ENCODE data around the gene ANKRD29. TPM values are rescaled to one million over a fixed set of nuclear protein-coding genes. Genes with fewer than 3 reads are reported as not detected.

ANKRD29 gene
- total and polyA plus RNA-seq, 2 donors (not counting 3 experiments of a cell fraction or from before 2014, with no cell fraction given) = 0.03 to 2.6 TPM

DNA sequence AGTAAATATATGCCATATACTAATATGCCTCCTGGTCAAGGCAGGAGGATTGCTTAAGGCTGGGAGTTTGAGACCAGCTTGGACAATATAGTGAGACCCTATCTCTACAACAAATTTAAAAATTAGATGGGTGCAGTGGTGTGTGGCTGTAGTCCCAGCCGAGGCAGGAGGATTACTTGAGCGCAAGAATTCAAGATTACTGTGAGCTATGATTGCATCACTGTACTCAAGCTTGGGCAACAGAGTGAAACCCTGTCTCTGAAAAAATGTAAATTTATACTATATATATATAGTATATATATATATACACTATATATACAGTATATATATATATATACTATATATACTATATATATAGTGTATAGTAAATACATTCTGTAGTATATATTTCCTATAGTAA is 46.5 kb downstream of the ANKRD29 start:
- CTCF ChIA-PET = interaction anchor here (2.8 kb wide), 1 partner anchor 86 kb away, joined by 18 read pairs; no protein-coding TSS in a partner anchor
- Histone ChIP-seq H3K9ac (replicated peaks; ENCODE audit: extremely low read depth, insufficient read depth, low read length) (no peak overlapping the region), H3K79me2 (ENCODE audit: control insufficient read depth, insufficient read depth, low read length) (no peaks in the 10 kb centered on the region), H2AFZ (ENCODE audit: low read depth, low read length) (no peak overlapping the region), H3K4me1 (ENCODE audit: control insufficient read depth, extremely low read depth, insufficient read depth, low read length) (peaks cover 6% of the 10 kb centered on the region), H3K27ac (ENCODE audit: insufficient read depth, low read depth, low read length) (no peak overlapping the region), H3K9me3 (replicated peaks; ENCODE audit: control insufficient read depth, insufficient read depth, low read length) (no peaks in the 10 kb centered on the region), H3K4me2 (ENCODE audit: insufficient read depth, low read length) (no peak overlapping the region), H3K27me3 (ENCODE audit: control insufficient read depth in 2 of 2, insufficient read depth in 2 of 2, low read length in 2 of 2) (peaks cover 4 to 14% of the 10 kb centered on the region in 2 experiments), H3K4me3 (replicated peaks in 1 of 3; ENCODE audit: insufficient read depth in 1 of 3, low read depth in 1 of 3, low read length in 3 of 3) (no peak overlapping the region), H4K20me1 (replicated peaks; ENCODE audit: control insufficient read depth, extremely low read depth, insufficient read depth, low read length) (no peaks in the 10 kb centered on the region), H3K36me3 (ENCODE audit: control insufficient read depth in 2 of 2, extremely low read depth in 1 of 2, insufficient read depth in 2 of 2, low read length in 2 of 2) (no peaks in the 10 kb centered on the region), H3K9me1 (replicated peaks; ENCODE audit: control insufficient read depth, extremely low read depth, insufficient read depth, low read length) (no peaks in the 10 kb centered on the region)
- FAIRE-seq (no peak), DNase-seq (ENCODE audit: low read depth, low spot score) (no peak)
- intact Hi-C loops (cut with micrococcal nuclease) = no loop called here
- no TSS peak for BruUV-seq (replicated peaks)
- dilution Hi-C loops (cut with MboI; ENCODE audit: extremely low pct_ligation_motif_present, low sequenced_read_pairs) = loop anchor here (25.0 kb wide), 1 partner anchor 496 kb away; no protein-coding TSS in a partner anchor
- TF ChIP-seq EZH2 (IDR thresholded peaks at IDR 0.05; ENCODE audit: borderline replicate concordance, low read depth, low read length, severe bottlenecking) (no peak), MYC (IDR thresholded peaks at IDR 0.05; ENCODE audit: low read depth, low read length) (no peak), FOS (IDR thresholded peaks at IDR 0.05; ENCODE audit: borderline replicate concordance, insufficient read depth, low read length) (no peak), JUN (IDR thresholded peaks at IDR 0.05; ENCODE audit: borderline replicate concordance, insufficient read depth, insufficient read length, low read depth) (no peak), GATA2 (IDR thresholded peaks at IDR 0.05; ENCODE audit: insufficient read depth, insufficient read length, low read depth, low read length) (no peak), POLR2AphosphoS5 (IDR thresholded peaks at IDR 0.05; ENCODE audit: insufficient read depth, low read depth, low read length) (no peak), POLR2A (IDR thresholded peaks at IDR 0.05; ENCODE audit: low read depth, low read length) (no peak)
- TF ChIP-seq, protein P1, sequence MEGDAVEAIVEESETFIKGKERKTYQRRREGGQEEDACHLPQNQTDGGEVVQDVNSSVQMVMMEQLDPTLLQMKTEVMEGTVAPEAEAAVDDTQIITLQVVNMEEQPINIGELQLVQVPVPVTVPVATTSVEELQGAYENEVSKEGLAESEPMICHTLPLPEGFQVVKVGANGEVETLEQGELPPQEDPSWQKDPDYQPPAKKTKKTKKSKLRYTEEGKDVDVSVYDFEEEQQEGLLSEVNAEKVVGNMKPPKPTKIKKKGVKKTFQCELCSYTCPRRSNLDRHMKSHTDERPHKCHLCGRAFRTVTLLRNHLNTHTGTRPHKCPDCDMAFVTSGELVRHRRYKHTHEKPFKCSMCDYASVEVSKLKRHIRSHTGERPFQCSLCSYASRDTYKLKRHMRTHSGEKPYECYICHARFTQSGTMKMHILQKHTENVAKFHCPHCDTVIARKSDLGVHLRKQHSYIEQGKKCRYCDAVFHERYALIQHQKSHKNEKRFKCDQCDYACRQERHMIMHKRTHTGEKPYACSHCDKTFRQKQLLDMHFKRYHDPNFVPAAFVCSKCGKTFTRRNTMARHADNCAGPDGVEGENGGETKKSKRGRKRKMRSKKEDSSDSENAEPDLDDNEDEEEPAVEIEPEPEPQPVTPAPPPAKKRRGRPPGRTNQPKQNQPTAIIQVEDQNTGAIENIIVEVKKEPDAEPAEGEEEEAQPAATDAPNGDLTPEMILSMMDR (IDR thresholded peaks at IDR 0.05; ENCODE audit: extremely low read depth in 1 of 2, insufficient read depth in 1 of 2, low read depth in 1 of 2, low read length in 2 of 2) = no peak
- TF ChIP-seq, protein P2, sequence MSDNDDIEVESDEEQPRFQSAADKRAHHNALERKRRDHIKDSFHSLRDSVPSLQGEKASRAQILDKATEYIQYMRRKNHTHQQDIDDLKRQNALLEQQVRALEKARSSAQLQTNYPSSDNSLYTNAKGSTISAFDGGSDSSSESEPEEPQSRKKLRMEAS (IDR thresholded peaks at IDR 0.05; ENCODE audit: insufficient read depth, insufficient read length) = no peak
- POLR2A ChIA-PET = no interaction called here
